ENCODE results near the gene BEND3.

BEND3 gene

GRCh38 chr6:107083047-107083768 lies 32.1 kb downstream of the BEND3 start:
- DNase-seq (ENCODE audit: low spot score), result no peak

GRCh38 chr6:107082045-107082444 lies 33.3 kb downstream of the BEND3 start:
- no peak for DNase-seq (ENCODE audit: low spot score)

DNA sequence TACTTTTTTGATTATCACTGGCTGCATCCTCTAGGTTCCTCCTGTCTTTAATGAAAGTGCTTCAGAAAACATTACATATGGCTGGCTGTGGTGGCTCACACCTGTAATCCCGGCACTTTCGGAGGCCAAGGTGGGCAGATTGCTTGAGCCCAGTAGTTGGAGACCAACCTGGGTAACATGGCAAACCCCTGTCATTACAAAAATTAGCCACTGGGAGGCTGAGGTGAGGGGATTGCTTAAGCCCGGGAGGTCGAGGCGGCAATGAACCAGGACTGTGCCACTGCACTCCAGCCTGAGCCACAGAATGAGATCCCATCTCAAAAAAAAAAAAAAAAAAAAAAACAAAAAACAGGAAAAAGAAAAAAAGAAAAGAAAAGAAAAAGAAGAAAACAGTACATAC lies 35.3 kb downstream of the BEND3 start:
- peak; percentile 38 for DNase-seq (ENCODE audit: low spot score)

DNA sequence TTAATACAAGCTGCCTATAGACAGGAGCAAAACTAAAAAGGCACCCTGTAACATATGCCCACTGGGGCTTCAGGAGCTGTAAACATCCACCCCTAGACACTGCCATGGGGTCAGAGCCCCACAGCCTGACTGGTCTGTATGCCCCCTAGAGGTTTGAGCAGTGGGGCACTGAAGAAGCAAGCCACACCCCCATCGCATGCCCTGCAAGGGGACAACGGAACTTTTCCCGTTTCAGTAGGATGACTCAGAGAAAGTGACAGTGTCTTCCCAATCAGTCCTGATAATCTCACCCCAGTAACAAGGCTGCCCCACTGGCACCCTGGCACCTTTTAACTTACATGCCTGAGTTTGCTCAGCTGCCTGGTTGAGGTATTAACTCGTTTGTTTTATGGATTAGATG lies 35.9 kb downstream of the BEND3 start:
- DNase-seq (ENCODE audit: low spot score), result no peak

- no peak for DNase-seq (ENCODE audit: low spot score)
These were observed 37.6 kb downstream of the BEND3 start for GRCh38 chr6:107077710-107078109.

DNA sequence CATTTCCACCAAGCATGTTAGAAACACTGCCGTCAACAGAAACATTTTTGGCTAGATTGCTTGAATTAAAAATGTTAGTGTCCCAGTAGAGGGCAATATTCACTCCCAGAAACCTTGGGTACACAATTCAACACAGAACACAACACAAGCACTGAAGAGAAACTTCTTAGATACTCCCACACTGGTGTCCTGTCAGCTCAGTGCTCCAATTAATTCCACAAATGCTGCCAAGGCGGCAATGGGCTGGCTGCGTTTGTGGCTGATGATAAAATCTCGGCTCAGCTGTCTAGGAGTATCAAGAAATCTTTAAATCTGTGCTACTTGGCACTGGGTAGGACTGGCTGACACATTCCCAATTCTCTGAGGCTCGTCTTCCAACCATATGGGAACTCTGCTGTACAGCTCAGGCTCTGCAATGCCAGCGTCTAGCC lies 39.3 kb downstream of the BEND3 start:
- peak; percentile 52 for DNase-seq (ENCODE audit: low spot score)

- no peak for DNase-seq (ENCODE audit: low spot score)
These were observed 44.6 kb downstream of the BEND3 start for GRCh38 chr6:107070686-107071085.

DNA sequence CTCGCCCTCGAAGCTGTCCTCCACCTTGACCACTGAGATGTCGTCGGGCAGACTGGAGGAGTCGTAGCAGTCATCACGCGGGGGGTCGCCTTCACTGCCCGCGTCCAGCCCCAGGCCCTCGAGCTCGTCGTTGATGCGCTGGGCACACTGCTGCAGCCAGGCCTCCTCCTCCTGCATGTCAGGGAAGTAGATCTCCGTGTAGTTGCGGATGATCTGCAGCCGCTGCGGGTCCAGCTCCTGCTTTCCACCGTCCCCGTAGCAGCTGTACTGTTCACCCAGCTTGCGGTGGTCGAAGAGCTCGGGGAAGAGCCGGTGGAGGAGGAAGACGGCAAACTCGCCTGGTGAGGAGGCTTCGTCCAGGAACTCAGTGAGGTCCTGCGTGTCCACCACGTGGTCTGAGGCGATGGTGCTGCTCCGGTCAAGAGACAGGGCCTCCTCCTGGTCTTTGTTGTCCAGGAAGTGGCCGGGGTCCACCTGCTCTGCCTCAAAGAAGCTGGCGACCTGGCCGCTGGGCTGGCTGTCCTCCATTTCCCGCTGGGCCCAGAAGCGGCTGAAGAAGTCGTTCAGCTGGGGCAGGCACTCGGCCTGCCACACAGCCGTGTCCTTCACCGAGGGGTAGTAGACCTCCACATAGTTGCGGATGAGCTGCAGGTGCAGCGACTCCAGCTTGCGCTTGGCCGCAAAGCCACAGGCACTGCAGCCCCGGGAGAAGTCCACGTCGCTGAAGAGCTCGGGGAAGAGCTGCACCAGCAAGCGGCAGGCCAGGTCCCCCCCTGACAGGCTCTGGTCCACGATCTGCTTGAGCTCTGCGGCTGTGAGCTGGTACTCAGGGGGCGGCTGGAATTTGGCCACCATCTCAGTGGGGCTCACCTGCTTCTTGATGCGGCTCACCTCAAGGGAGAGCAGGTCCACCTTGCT lies 45.4 kb downstream of the BEND3 start:
- DNase-seq (ENCODE audit: low spot score), result no peak

DNA sequence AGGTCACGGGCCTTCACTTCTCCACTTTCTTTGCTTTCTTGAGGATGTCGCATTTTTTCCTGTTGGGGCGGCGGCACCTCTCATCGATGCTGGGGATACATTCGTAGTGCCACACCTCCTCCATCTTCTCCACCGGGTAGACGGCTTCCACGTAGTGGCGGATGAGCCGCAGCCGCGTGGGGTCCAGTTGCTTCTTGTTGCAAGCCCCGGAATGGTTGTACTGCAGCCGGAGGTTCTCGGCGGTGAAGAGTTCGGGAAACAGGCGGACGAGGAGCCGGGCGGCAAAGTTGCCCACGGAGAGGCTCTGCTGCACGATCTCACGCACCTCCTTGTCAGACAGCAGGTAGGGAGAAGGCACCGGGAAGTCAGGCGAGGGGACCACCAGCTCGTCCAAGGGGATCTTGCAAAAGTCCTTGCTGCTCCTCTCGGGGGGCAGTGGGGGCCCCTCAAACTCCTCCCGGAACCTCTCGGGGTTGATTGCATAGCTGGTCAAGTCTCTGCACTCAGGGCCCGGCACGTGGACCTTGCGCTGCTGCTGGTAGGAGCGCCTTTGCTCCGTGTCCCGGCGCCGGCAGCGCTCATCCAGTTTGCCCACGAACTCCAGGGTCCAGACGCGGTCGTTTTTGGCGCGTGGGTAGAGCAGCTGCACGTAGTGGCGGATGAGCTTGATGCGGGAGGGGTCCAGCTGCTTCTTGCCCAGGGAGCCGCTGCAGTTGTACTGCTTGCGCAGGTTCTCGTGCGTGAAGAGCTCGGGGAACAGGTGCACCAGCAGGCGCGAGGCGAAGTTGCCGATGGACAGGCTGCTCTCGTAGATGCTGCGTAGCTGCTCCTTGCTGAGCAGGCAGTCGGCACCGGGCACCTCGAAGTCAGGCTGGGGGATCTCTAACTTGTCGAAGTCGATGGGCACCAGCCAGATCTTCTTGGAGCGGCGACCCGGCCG lies 46.4 kb downstream of the BEND3 start:
- no peak for DNase-seq (ENCODE audit: low spot score)

- DNase-seq (ENCODE audit: low spot score), result no peak
These were observed 48.3 kb downstream of the BEND3 start for GRCh38 chr6:107066697-107067659.

DNA sequence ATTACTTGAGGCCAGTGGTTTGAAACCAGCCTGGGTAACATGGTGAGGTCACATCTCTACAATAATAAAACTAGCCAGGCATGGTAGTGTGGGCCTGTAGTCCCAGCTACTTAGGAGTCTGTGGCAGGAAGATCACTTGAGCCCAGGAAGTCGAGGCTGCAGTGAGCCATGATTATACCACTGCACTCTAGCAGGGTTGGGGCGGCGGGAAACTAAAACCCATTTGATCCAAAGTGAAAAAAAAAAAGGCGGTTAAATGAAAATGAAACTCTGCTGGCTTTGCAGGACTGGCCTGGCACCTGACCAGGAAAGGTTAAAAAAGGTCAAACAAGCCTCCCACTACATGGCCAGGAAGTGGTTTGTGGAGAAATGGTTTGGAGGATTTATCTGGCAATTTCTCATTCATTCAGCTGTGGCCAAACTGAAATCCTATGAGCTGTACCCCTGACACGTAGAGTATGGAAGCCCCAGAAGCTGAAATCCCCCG lies 50.7 kb downstream of the BEND3 start:
- no peak for DNase-seq (ENCODE audit: low spot score)

DNA sequence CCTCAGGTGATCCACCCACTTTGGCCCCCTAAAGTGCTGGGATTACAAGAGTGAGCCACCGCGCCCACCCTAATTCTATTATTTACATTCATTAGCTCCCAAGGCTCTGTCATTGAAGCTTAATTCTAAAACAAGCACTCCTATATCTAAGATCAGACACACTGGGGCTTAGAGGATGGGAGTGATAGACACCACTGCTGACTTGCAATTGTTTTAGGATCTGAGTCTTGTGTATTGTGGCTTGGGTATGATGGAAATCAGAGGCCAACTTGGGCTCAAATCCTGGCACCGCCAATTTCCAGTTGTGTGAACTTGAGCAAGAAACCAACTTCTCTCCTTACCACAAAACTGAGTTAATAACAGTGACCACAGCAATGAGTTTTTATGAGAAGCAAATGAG lies 52.6 kb downstream of the BEND3 start:
- no peak for DNase-seq (ENCODE audit: low spot score)

DNA sequence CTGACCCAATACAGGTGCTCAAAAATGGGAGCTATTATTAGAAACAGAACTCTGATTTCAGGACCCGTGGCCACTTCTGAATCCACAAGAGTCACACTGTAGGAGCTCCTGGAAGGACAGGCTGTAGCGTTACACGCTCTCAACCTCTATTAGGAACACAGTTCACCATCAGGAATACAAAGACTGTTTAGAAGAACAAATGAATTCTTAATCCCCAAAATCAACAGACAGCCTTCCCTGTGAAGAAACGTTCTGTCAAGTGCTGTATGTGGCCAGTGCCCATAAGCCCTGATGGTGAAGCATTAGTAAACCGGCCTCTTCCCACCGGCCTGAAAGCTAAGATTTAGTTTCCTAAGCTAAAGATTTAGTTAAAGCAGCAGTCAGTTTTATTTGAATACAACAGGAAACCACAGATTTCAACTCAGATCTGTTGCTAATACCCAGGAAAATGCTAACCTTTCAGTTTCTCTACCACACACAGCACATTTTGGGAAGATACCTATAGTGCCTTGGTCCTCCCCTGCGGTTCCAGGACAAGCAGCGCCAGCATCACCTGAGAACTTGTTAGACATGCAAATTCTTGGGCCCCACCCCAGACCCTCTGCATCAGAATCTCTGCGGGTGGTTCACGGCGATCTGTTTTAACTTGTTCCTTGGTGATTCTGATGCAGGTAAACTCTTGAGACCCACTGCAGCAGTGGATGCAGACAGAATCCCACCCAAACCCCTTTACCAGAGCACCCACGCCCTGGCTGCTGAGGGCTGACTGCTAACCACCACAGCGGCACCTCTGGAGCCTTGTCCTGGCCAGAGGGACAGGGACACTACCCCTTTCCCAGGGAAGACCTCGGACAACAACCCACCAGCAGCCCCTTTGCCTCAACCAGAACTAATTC lies 53.9 kb downstream of the BEND3 start:
- DNase-seq (ENCODE audit: low spot score), result no peak

DNA sequence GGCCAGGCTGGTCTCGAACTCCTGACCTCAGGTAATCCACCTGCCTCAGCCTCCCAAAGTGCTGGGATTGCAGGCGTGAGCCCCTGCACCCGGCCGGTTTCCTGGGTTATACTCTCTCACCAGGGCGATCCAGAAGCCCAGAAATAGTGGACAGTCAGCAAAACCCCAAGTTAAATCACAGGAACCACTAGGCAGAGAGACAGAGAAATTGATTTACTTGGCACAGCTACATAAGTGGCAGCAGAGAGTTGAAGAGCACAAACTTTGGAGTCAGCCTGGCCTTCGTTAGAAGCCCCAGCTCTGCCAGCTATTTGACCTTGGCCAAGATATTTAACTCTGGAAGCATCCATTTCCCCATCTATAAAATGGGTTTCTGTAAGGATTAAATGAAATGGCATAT lies 54.6 kb downstream of the BEND3 start:
- DNase-seq (ENCODE audit: low spot score), result no peak

DNA sequence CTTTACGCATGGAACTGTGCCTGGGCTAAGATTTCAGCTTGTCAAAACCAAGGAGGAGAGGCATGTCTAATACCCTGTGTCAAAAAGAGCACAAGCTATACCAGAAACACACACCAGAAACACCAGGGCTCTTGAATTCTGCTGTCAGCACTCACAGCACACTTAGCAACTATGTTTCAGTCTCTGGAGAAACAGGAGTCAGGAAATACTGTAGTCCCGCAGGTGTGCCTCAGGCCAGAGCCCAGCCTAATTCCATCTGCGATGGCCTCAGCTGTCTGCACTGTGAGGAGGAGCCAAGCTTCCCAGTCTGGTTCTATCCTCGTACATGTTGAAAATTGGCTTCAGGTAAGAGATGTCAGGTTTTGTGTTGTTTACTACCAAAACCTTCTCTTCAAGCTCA lies 55.7 kb downstream of the BEND3 start:
- no peak for DNase-seq (ENCODE audit: low spot score)

DNA sequence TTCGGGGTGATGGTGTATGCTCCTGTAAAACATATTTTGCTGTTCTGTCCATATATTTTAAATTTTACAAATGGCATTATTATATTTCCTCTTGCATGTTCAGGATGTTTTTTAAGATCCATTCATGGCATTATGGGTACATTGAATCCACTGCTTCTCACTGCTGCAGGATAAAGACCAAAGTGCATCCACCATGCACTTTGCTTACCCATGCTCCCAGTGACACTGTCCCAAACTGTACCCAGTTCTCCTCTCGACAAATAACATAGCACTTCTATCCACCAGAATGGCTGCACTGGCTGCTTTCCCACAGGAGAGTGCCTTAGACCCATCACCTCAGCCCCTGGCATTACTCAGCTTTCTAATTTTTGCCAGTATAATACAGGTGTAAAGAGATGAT lies 57.6 kb downstream of the BEND3 start:
- DNase-seq (ENCODE audit: low spot score), result no peak

- DNase-seq (ENCODE audit: low spot score), result no peak
These were observed 58.5 kb downstream of the BEND3 start for GRCh38 chr6:107056796-107057195.

GRCh38 chr6:107047807-107048206 lies 67.5 kb downstream of the BEND3 start:
- DNase-seq (ENCODE audit: low spot score), result no peak

DNA sequence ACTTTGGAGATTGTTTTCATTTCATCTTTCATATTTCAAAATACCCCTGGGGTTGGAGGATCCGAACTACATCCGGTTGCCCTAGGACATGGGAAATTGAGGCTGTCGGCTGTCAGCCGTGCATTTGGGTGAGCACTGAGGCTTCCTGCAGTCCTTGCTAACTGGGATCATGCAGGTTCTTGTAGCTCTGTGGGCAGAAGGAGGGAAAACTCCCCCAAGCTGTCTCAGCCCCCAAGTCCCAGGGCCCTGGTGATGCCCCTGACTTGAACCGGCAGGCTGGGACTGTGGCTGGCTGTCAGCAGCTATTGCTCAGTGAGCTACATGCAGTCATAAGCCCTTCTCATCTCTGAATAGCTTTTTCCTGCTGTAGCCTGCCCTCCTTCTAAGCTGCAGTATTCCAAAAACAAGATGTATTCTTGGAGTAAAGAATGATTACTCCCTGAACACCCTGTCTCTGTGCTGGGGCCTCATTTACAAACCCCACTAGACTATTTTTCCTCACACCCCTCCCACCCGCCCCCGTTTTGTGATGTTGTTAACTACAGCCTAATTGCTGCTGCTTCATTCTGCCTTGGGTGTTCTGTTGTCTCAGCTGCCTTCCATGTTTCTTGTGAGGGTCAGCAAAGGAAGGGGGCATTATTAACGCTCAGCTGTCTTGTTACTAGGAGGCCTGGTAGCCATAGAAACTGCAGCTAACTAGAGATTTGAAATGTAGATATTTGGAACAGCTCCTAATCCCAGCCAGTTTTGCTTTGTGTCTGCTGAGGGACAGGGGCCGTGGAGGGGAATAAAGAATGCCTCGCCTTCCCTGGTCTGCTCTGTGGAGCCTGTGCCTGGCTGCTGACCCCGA lies 69.3 kb downstream of the BEND3 start:
- DNase-seq (ENCODE audit: low spot score), result no peak
